HepG2 (cell line): ENCODE results near the gene HARBI1. TPM values are rescaled to one million over a fixed set of nuclear protein-coding genes. Genes with fewer than 3 reads are reported as not detected.

Experiments used
- ARHGAP35 ChIP-seq: sonication (generic); formaldehyde crosslinking; IDR thresholded peaks from 2 replicates; pipeline ENCODE4 v1.9.0; 2022; ENCODE audit warnings: mild to moderate bottlenecking, inconsistent platforms, moderate library complexity, missing genetic modification reagents, borderline replicate concordance
- ELK4 ChIP-seq: sonication (generic); formaldehyde crosslinking; IDR thresholded peaks from 2 replicates; pipeline ENCODE4 v1.9.0; 2021; ENCODE audit warnings: missing genetic modification reagents, borderline replicate concordance
- GATAD2A ChIP-seq: IDR thresholded peaks from 2 replicates; pipeline ENCODE4 v1.6.1; 2016
- HOMEZ ChIP-seq: IDR thresholded peaks from 2 replicates; pipeline ENCODE4 v1.6.1; 2016; ENCODE audit warnings: low read depth
- KMT2B ChIP-seq: IDR thresholded peaks from 2 replicates; pipeline ENCODE4 v1.6.1; 2016; ENCODE audit warnings: missing genetic modification reagents, missing compliant biosample characterization
- NRL ChIP-seq: sonication (generic); formaldehyde crosslinking; IDR thresholded peaks from 2 replicates; pipeline ENCODE4 v1.5.0; 2020; ENCODE audit warnings: missing genetic modification reagents, mild to moderate bottlenecking, moderate library complexity, borderline replicate concordance
- RORA ChIP-seq: sonication (generic); formaldehyde crosslinking; IDR thresholded peaks from 2 replicates; pipeline ENCODE4 v1.5.0; 2020; ENCODE audit warnings: mild to moderate bottlenecking, missing genetic modification reagents, moderate library complexity
- SALL2 ChIP-seq: sonication (generic); formaldehyde crosslinking; IDR thresholded peaks from 2 replicates; pipeline ENCODE4 v1.8.1; 2023; ENCODE audit warnings: mild to moderate bottlenecking, missing genetic modification reagents, inconsistent platforms
- ZXDC ChIP-seq: sonication (generic); formaldehyde crosslinking; IDR thresholded peaks from 2 replicates; pipeline ENCODE4 v1.5.0; 2020; ENCODE audit warnings: mild to moderate bottlenecking, missing genetic modification reagents
- polyA plus RNA-seq, 8 experiments: library from polyadenylated mRNA; depleted of rRNA in 3 of 8; stranded (reverse) in 7 of 8; unstranded in 1 of 8; fragments of >200 nt; fragmentation: Illumina TruSeq in 4 of 8; extraction: Trizol in 4 of 8; gene quantifications; 2 replicates each; pipeline versions ENCODE4 v1.2.1 to v1.2.3, GENCODE V29; 2011 to 2016; ENCODE audit warnings: low read depth in 4 of 8, missing spikeins in 1 of 8, mixed read lengths in 1 of 8; ENCODE audit not compliant: insufficient read depth in 1 of 8
- total RNA-seq, 5 experiments: library from RNA; depleted of rRNA; stranded (reverse); fragments of >200 nt; fragmentation: Illumina TruSeq; extraction: Trizol; gene quantifications; 2 replicates each; pipeline ENCODE4 v1.2.3, GENCODE V29; 2016; ENCODE audit warnings: low read depth in 1 of 5
- TF ChIP-seq, protein P1 (sequence below): sonication (generic); formaldehyde crosslinking; IDR thresholded peaks from 2 replicates; pipeline ENCODE4 v1.5.1; 2020; ENCODE audit warnings: missing genetic modification reagents, mild to moderate bottlenecking, borderline replicate concordance
- TF ChIP-seq, protein P2 (sequence below): sonication (generic); formaldehyde crosslinking; IDR thresholded peaks from 2 replicates; pipeline ENCODE4 v1.4.0; 2020; ENCODE audit warnings: mild to moderate bottlenecking, low read depth, missing genetic modification reagents
- TF ChIP-seq, protein P3 (sequence below): sonication (generic); formaldehyde crosslinking; IDR thresholded peaks from 2 replicates; pipeline ENCODE4 v1.5.0; 2020; ENCODE audit warnings: missing genetic modification reagents

Gene HARBI1
- total and polyA plus RNA-seq, 2 of the 13 experiments (the other 11 are each of a cell fraction or from before 2014, with no cell fraction given), result 2.5 to 4.8 TPM

DNA sequence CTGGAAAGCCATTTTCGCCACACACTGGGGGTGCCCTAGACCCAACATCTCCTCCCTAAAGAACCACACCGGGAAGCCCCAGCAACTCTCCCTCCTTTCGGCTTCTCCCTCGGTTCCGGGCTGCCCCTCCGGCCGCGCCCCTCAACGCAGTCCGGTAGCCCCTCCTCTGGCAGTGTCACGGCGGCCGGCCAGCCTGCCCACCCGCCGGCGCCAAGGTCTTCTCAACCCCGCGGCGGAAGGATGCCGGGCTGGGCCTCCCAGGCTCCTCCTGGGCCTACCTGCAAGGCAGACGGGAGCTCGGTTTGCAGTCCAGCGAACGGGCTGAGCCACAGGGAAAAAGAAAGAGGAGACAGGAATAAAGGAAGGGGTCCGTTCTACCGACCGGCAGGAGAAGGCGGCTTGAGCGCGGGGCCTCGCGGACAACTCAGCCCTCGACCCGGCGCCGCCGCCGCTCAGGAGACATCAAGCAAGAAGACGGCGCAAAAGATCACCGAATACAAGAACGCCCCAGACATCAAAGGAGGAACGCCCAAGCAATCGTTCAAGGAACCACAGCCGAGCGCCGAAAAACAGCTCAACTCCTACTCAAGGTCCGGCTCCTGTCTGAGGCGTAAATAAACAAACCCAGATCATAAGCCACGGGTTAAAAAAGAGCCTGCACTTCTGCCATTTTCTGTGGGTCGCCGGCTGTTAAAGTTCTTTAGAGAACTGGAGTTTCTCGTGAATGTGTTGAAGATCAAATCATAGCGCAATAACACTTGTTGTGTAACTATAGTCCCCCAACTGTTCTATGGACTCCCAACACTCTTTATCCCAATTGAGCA is 23.3 kb downstream of the HARBI1 start, which contains the start of gene AMBRA1 (continued):
- 0 out of 2 replicates have a peak, but pooled peaks have one; percentile 19 for TF ChIP-seq HOMEZ (CRISPR knock-in tag)
- TF ChIP-seq, protein P1, sequence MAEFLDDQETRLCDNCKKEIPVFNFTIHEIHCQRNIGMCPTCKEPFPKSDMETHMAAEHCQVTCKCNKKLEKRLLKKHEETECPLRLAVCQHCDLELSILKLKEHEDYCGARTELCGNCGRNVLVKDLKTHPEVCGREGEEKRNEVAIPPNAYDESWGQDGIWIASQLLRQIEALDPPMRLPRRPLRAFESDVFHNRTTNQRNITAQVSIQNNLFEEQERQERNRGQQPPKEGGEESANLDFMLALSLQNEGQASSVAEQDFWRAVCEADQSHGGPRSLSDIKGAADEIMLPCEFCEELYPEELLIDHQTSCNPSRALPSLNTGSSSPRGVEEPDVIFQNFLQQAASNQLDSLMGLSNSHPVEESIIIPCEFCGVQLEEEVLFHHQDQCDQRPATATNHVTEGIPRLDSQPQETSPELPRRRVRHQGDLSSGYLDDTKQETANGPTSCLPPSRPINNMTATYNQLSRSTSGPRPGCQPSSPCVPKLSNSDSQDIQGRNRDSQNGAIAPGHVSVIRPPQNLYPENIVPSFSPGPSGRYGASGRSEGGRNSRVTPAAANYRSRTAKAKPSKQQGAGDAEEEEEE (CRISPR knock-in tag), result no peak
- TF ChIP-seq NRL (CRISPR knock-in tag), result peak; percentile 72; the same call in 1 of the 2 replicates
- TF ChIP-seq GATAD2A, result peak; percentile 77
- no peak for TF ChIP-seq ELK4
- TF ChIP-seq ZXDC (CRISPR knock-in tag), result no peak
- 0 out of 2 replicates have a peak, but pooled peaks have one; percentile 12 for TF ChIP-seq RORA (CRISPR knock-in tag)
- peak; percentile 70; the same call in 1 of the 2 replicates for TF ChIP-seq SALL2 (CRISPR knock-in tag)
- peak; percentile 96 for TF ChIP-seq KMT2B (CRISPR knock-in tag)
- no peak for TF ChIP-seq ARHGAP35 (CRISPR knock-in tag)
- TF ChIP-seq, protein P2, sequence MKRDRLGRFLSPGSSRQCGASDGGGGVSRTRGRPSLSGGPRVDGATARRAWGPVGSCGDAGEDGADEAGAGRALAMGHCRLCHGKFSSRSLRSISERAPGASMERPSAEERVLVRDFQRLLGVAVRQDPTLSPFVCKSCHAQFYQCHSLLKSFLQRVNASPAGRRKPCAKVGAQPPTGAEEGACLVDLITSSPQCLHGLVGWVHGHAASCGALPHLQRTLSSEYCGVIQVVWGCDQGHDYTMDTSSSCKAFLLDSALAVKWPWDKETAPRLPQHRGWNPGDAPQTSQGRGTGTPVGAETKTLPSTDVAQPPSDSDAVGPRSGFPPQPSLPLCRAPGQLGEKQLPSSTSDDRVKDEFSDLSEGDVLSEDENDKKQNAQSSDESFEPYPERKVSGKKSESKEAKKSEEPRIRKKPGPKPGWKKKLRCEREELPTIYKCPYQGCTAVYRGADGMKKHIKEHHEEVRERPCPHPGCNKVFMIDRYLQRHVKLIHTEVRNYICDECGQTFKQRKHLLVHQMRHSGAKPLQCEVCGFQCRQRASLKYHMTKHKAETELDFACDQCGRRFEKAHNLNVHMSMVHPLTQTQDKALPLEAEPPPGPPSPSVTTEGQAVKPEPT, result no peak
- TF ChIP-seq, protein P3, sequence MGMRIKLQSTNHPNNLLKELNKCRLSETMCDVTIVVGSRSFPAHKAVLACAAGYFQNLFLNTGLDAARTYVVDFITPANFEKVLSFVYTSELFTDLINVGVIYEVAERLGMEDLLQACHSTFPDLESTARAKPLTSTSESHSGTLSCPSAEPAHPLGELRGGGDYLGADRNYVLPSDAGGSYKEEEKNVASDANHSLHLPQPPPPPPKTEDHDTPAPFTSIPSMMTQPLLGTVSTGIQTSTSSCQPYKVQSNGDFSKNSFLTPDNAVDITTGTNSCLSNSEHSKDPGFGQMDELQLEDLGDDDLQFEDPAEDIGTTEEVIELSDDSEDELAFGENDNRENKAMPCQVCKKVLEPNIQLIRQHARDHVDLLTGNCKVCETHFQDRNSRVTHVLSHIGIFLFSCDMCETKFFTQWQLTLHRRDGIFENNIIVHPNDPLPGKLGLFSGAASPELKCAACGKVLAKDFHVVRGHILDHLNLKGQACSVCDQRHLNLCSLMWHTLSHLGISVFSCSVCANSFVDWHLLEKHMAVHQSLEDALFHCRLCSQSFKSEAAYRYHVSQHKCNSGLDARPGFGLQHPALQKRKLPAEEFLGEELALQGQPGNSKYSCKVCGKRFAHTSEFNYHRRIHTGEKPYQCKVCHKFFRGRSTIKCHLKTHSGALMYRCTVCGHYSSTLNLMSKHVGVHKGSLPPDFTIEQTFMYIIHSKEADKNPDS, result no peak
